HCT116 (cell line): ENCODE data around the gene ZNHIT6. TPM values are rescaled to one million over a fixed set of nuclear protein-coding genes. Genes with fewer than 3 reads are reported as not detected.

Source experiments
- ATAC-seq: fragments of 200-7000 bp; cut with Tn5 transposase; 2 replicates; pipeline ENCODE4 v1.9.1; 2020; ENCODE audit warnings: mild to moderate bottlenecking, moderate library complexity
- BruUV-seq: library from RNA; stranded (reverse); fragments of 400-500 nt; replicated peaks from 2 replicates; lab custom pipeline; 2021; lab: Mats Ljungman, UMichigan
- CTCF ChIA-PET: fragments of 300-600 bp; sonication (Branson Sonifier 250); formaldehyde crosslinking; loops from one replicate; lab custom pipeline; 2021; ENCODE audit warnings: antibody characterized with exemption; lab: Charles Lee
- POLR2A ChIA-PET: fragments of 300-600, 350-600 bp; sonication (Branson Sonifier 250); formaldehyde crosslinking; loops from one replicate; lab custom pipeline; 2021; ENCODE audit warnings: antibody characterized with exemption; lab: Charles Lee
- RAD21 ChIA-PET, 2 experiments: fragments of 300-600 bp; sonication (Branson Sonifier 250); formaldehyde crosslinking; loops; one replicate each; lab custom pipeline; 2023; ENCODE audit warnings: low total read pairs in 2 of 2; ENCODE audit not compliant: uncharacterized antibody in 2 of 2, unreplicated experiment in 2 of 2, low non-redundant PET in 1 of 2; lab: Charles Lee
- DNase-seq: peaks from one replicate; pipeline ENCODE4 v3.0.0-alpha.2; 2010; ENCODE audit warnings: low read depth, low spot score
- H2AFZ ChIP-seq: fragments of 200-600 bp; shearing (Covaris generic), sonication (generic); 2 replicates; pipeline ENCODE4 v1.6.1; 2017; ENCODE audit warnings: low read depth, mixed run types, mixed read lengths, antibody characterized with exemption, low read length; ENCODE audit not compliant: poor library complexity, severe bottlenecking
- H3K27ac ChIP-seq: 2 replicates; pipeline ENCODE4 v1.5.1; 2012; ENCODE audit warnings: low read depth, low read length
- H3K27me3 ChIP-seq: fragments of 200-600 bp; sonication (generic); 2 replicates; pipeline ENCODE4 v1.6.1; 2016; ENCODE audit warnings: mixed run types, low read length, mixed read lengths; ENCODE audit not compliant: insufficient read depth
- H3K36me3 ChIP-seq, 2 experiments: fragments of 200-500 bp in 1 of 2; fragments of 200-600 bp in 1 of 2; sonication (Bioruptor generic) in 1 of 2; sonication (generic) in 1 of 2; 2 replicates each; pipeline versions ENCODE4 v1.5.1 to v1.6.1; 2014 to 2016; ENCODE audit warnings: low read length in 2 of 2, inconsistent platforms in 1 of 2, mixed read lengths in 1 of 2, mixed run types in 1 of 2; ENCODE audit not compliant: insufficient read depth in 2 of 2, control insufficient read depth in 1 of 2
- H3K4me1 ChIP-seq, 2 experiments: fragments of 200-600 bp in 1 of 2; sonication (generic) in 1 of 2; 2 replicates each; pipeline versions ENCODE4 v1.5.1 to v1.6.1; 2012 to 2017; ENCODE audit warnings: low read length in 2 of 2, inconsistent platforms in 1 of 2, mild to moderate bottlenecking in 1 of 2, mixed read lengths in 1 of 2, mixed run types in 1 of 2, moderate library complexity in 1 of 2; ENCODE audit not compliant: insufficient read depth in 2 of 2, control insufficient read depth in 1 of 2
- H3K4me2 ChIP-seq: fragments of 200-600 bp; sonication (generic); 2 replicates; pipeline ENCODE4 v1.6.1; 2017; ENCODE audit warnings: mixed run types, low read length, mixed read lengths
- H3K4me3 ChIP-seq, 2 experiments: fragments of 200-600 bp in 1 of 2; sonication (generic) in 1 of 2; replicated peaks in 1 of 2; 2 replicates each; pipeline ENCODE4 v1.5.1; 2011 to 2016; ENCODE audit warnings: low read length in 2 of 2, control low read depth in 1 of 2, low read depth in 1 of 2, mild to moderate bottlenecking in 1 of 2, mixed read lengths in 1 of 2, mixed run types in 1 of 2
- H3K79me2 ChIP-seq: fragments of 200-600 bp; sonication (generic); 2 replicates; pipeline ENCODE4 v1.6.1; 2017; ENCODE audit warnings: mild to moderate bottlenecking, mixed run types, low read length, moderate library complexity, mixed read lengths; ENCODE audit not compliant: insufficient read depth
- H3K9ac ChIP-seq: fragments of 200-600 bp; sonication (generic); 2 replicates; pipeline ENCODE4 v1.6.1; 2016; ENCODE audit warnings: low read length, mixed read lengths
- H3K9me2 ChIP-seq: fragments of 200-600 bp; sonication (generic), shearing (Covaris generic); 2 replicates; pipeline ENCODE4 v1.6.1; 2017; ENCODE audit warnings: mixed run types, mild to moderate bottlenecking, moderate library complexity; ENCODE audit not compliant: insufficient read depth
- H3K9me3 ChIP-seq, 2 experiments: fragments of 200-500 bp in 1 of 2; fragments of 200-600 bp in 1 of 2; sonication (Bioruptor generic) in 1 of 2; sonication (generic) in 1 of 2; 2 replicates each; pipeline ENCODE4 v1.6.1; 2014 to 2017; ENCODE audit warnings: low read length in 2 of 2, mixed read lengths in 2 of 2, inconsistent platforms in 1 of 2, low read depth in 1 of 2, mild to moderate bottlenecking in 1 of 2, mixed run types in 1 of 2, moderate library complexity in 1 of 2; ENCODE audit not compliant: control insufficient read depth in 1 of 2, insufficient read depth in 1 of 2
- H4K20me1 ChIP-seq: fragments of 200-600 bp; sonication (generic), shearing (Covaris generic); 2 replicates; pipeline ENCODE4 v1.6.1; 2017; ENCODE audit warnings: mixed run types, mild to moderate bottlenecking, moderate library complexity; ENCODE audit not compliant: insufficient read depth
- CBX3 ChIP-seq: IDR thresholded peaks from 2 replicates; pipeline ENCODE4 v1.6.1; 2012; ENCODE audit warnings: low read depth
- CEBPB ChIP-seq: IDR thresholded peaks from 2 replicates; pipeline ENCODE4 v1.6.1; 2012; ENCODE audit warnings: low read depth
- CTCF ChIP-seq, 3 experiments: fragments of 200-600 bp in 1 of 3; sonication (generic) in 1 of 3; IDR thresholded peaks in 2 of 3; conservative IDR thresholded peaks in 1 of 3; 2 replicates each; pipeline ENCODE4 v1.5.1; 2012 to 2017; ENCODE audit warnings: low read depth in 2 of 3, low read length in 2 of 3, antibody characterized with exemption in 1 of 3, borderline replicate concordance in 1 of 3, control low read depth in 1 of 3, mild to moderate bottlenecking in 1 of 3, mixed read lengths in 1 of 3, mixed run types in 1 of 3, moderate library complexity in 1 of 3; ENCODE audit not compliant: insufficient read depth in 1 of 3
- EZH2phosphoT487 ChIP-seq: fragments of 200-600 bp; IDR thresholded peaks from 2 replicates; pipeline ENCODE4 v1.6.1; 2018; ENCODE audit warnings: antibody characterized with exemption, borderline replicate concordance
- MAX ChIP-seq: IDR thresholded peaks from 2 replicates; pipeline ENCODE4 v1.6.1; 2012
- POLR2AphosphoS5 ChIP-seq: IDR thresholded peaks from 2 replicates; pipeline ENCODE4 v1.6.1; 2011; ENCODE audit warnings: mild to moderate bottlenecking, low read depth, low read length, moderate library complexity
- RAD21 ChIP-seq: IDR thresholded peaks from 2 replicates; pipeline ENCODE4 v1.6.1; 2012; ENCODE audit warnings: low read depth, mild to moderate bottlenecking
- SIN3A ChIP-seq: IDR thresholded peaks from 2 replicates; pipeline ENCODE4 v1.6.1; 2012; ENCODE audit warnings: low read depth
- SRF ChIP-seq: IDR thresholded peaks from 2 replicates; pipeline ENCODE4 v1.6.1; 2012; ENCODE audit warnings: low read depth
- TCF7L2 ChIP-seq: IDR thresholded peaks from 2 replicates; pipeline ENCODE4 v1.7.0; 2011; ENCODE audit warnings: borderline replicate concordance, inconsistent platforms; ENCODE audit not compliant: insufficient read depth, insufficient read length; ENCODE audit errors: extremely low read depth
- ZFX ChIP-seq: fragments of 450-650 bp; IDR thresholded peaks from 2 replicates; pipeline ENCODE4 v1.6.1; 2017
- ZNF274 ChIP-seq: fragments of 200-500 bp; sonication (Bioruptor generic); IDR thresholded peaks from 2 replicates; pipeline ENCODE4 v1.6.1; 2014; ENCODE audit warnings: mild to moderate bottlenecking, low read depth, low read length, inconsistent platforms
- intact Hi-C: fragments of 100-400 bp; cut with micrococcal nuclease; formaldehyde crosslinking; loops from 2 replicates; pipeline ENCODE4 v1.10.0; 2022
- total RNA-seq: library from RNA; stranded (reverse); gene quantifications from one replicate; pipeline ENCODE4 v1.2.1, GENCODE V29; 2021; ENCODE audit not compliant: unreplicated experiment

Gene ZNHIT6
- total RNA-seq, 1 experiment from 2014 or later: 18.4 TPM

- TF ChIP-seq CTCF (IDR thresholded peaks at IDR 0.05 in 2 of 3, conservative IDR thresholded peaks at IDR 0.05 in 1 of 3; ENCODE audit: borderline replicate concordance in 1 of 3, insufficient read depth in 1 of 3, low read depth in 2 of 3, low read length in 2 of 3) (peak in 2 of 3 experiments; percentile 48 to 51; a peak in 4 of 6 replicates), RAD21 (no peak; the same call in 1 of the 2 replicates), SRF (no peak), SIN3A (peak; percentile 96)
Measured at GRCh38 chr1:85707990-85708828, at the start of gene ZNHIT6 (continued).

GRCh38 chr1:85756864-85757263, 48.6 kb upstream of the ZNHIT6 start:
- DNase-seq: no peak
- no peak for ATAC-seq
- H3K27ac ChIP-seq: no peak overlapping the region
- no peak overlapping the region for H2AFZ ChIP-seq
- TF ChIP-seq TCF7L2 (no peak), POLR2AphosphoS5 (no peak), MAX (no peak), RAD21 (no peak), SIN3A (no peak), CBX3 (no peak), ZNF274 (no peak), EZH2phosphoT487 (no peak), CTCF (IDR thresholded peaks at IDR 0.05 in 2 of 3, conservative IDR thresholded peaks at IDR 0.05 in 1 of 3; ENCODE audit: borderline replicate concordance in 1 of 3, insufficient read depth in 1 of 3, low read depth in 2 of 3, low read length in 2 of 3) (no peak), ZFX (no peak), CEBPB (no peak)
- H3K4me2 ChIP-seq: no peak overlapping the region
- no peaks in the 10 kb centered on the region for H3K4me1 ChIP-seq
- H3K4me3 ChIP-seq: no peak overlapping the region
- no peaks in the 10 kb centered on the region for H3K9me3 ChIP-seq
- BruUV-seq: no TSS peak
- CTCF ChIA-PET: interaction anchor here (1.7 kb wide), 1 partner anchor 17 kb away, joined by 3 read pairs; no protein-coding TSS in a partner anchor
- no peaks in the 10 kb centered on the region for H4K20me1 ChIP-seq
- RAD21 ChIA-PET: no interaction called here
- H3K79me2 ChIP-seq: no peaks in the 10 kb centered on the region
- no peaks in the 10 kb centered on the region for H3K9me2 ChIP-seq
- intact Hi-C loops: no loop called here
- no peak overlapping the region for H3K9ac ChIP-seq
- POLR2A ChIA-PET: no interaction called here
- no peaks in the 10 kb centered on the region for H3K36me3 ChIP-seq
- H3K27me3 ChIP-seq: no peaks in the 10 kb centered on the region
